Left forelimb (tissue), 1 donor: Measurements from ENCODE around the gene MOXD1.

Source experiments
- DNase-seq: peaks from one replicate; pipeline ENCODE4 v3.0.0-alpha.2; 2018; ENCODE audit warnings: low spot score

MOXD1 gene

DNA sequence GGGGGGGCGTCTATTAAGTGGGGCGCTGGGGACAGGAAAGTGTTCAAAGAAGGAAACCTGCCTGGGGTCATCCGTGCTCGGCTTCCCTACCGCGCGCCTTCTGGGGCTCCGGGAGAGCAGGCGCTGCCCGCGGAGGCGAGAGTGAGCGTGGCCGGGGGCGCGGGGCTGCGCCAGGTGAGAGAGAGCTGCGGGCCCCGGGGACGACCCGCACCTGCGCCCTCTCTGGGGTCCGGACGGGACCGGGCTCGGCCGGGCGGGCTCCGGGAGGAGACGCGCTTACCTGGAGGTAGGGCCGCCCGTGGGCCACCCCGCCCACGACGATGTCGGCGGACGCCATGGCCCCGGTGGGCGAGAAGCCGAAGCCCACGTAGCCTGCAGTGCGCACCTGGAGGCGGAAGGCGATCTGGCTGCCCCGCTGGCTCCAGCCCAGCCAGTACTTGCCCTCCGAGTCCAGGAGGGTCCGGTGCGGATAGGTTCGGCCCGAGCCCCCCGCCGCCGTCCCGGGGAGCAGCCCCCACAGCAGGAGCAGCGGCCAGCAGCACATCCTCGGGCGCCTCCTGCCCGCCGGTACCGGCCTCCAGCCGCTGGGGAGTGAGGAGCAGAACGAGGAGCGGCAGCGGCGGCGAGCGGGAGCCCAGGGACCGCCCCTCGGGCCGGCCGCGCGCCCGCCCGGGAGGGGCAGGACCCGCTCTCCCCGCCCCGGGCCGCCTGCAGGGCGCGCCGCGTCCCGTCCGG is at the start of gene MOXD1:
Gene MOXD1 (minus strand): TSS at position 593 of the 735 bp plus-strand sequence. CDS start 49 bp downstream, at position 544.
- no peak for DNase-seq

DNA sequence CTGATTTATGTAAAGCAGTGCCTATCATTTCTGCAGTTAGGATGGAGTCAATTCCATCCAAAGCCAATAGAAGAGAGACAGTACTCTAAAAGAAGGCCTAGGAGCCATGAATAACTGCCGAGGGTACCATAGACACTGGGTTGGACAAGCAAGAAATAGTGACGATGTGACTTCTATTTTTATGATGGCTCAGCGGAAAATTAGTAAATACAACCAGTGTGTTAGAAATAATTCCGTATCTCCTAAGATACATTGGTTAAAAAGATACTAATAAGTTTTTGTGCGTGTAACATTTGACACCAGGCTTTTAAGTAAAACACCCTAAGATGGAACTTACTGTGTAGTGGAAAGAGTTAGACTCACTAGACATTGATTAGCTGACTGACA is 45.6 kb upstream of the MOXD1 start:
- DNase-seq: no peak

- DNase-seq: no peak
Observed at GRCh38 chr6:132446141-132446854, 45.0 kb upstream of the MOXD1 start.

- no peak for DNase-seq
Observed at GRCh38 chr6:132445201-132445951, 44.1 kb upstream of the MOXD1 start.

DNA sequence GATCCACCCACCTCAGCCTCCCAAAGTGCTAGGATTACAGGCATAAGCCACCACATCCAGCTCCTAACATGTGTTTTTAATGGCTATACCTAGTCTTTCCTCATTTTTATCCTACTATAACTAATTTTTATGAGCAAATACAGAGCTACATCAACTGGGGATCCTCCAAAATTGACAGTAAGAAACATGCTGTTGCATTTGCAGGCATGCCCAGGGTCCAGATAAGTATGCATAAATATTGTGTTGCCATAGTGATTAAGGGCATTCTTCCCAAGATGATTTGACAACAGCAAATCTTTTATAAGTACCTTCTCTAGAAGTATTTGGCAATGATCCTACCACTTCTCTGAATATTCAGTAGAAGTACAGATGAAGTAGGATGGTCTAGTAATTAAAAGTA is 41.9 kb upstream of the MOXD1 start:
- no peak for DNase-seq

GRCh38 chr6:132430110-132430509 is 28.8 kb upstream of the MOXD1 start:
- DNase-seq: no peak

- DNase-seq: no peak
Observed at GRCh38 chr6:132425176-132425575, 23.9 kb upstream of the MOXD1 start.

GRCh38 chr6:132423839-132424238 is 22.6 kb upstream of the MOXD1 start:
- no peak for DNase-seq

DNA sequence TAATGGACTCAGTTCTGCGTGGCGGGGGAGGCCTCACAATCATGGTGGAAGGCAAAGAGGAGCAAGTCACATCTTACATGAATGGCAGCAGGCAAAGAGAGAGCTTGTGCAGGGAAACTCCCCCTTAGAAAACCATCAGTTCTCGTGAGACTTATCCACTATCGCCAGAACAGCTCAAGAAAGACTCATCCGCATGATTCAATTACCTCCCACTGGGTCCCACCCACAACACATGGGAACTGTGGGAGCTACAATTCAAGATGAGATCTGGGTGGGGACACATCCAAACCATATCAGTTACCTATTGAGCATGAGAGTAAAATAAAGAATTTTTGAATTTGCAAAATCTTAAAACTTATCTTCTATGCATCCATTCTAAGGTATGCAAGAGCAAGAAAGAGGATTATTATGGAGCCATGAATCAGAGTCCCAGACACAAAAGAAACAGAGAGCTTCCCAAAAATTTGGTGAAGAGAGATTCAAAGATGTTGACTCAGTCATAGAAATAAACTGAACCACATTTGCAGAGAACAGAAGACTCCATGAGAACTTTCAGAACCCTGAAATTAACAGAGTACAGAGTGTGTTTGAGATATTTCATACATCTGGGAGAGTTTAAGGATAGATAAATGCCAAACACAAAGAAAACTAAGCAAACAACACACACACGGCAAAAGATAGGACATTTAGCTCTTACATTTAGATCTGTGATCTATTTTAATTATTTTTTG is 17.1 kb upstream of the MOXD1 start:
- no peak for DNase-seq

- no peak for DNase-seq
Observed at GRCh38 chr6:132414761-132415160, 13.5 kb upstream of the MOXD1 start.

- no peak for DNase-seq
Observed at GRCh38 chr6:132414322-132414721, 13.0 kb upstream of the MOXD1 start.

GRCh38 chr6:132413499-132413802 is 12.2 kb upstream of the MOXD1 start:
- DNase-seq: no peak

DNA sequence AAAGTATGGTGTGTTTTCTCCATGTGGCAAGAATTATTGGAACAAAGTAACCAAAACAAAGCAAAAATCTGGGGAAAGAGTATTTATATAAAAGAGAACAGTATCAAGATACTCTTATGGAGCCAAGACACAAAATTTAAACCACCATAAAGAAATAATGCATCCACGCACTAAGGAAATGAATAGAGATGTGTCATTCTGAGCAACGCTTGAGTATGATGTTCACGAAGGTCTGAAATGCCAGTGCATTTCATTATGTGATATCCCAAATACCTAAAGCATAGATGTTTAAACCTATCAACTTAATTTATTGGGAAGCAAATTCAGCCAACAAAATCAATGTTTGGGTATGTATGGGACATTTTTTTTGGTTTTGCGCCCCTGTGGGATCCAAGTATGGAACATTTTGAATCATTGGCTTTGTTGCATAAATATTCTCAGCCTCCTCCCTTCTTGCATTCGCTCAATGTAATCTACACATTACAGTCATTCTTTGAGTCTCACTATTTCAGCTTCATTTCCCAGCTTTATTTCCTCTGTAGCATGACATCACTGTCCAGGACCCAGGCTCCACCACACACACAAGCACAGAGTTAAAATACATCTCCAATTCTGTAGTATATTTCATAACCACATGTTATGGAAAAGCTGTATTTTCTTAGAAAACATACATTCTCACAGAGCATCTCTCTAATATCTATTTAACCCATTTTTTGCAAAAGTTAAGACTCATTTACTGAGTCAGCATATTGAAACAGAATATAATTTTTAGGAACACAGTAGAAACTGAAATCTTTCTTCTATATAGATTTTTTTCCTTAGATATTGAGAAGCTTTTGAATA is 11.6 kb upstream of the MOXD1 start:
- no peak for DNase-seq

DNA sequence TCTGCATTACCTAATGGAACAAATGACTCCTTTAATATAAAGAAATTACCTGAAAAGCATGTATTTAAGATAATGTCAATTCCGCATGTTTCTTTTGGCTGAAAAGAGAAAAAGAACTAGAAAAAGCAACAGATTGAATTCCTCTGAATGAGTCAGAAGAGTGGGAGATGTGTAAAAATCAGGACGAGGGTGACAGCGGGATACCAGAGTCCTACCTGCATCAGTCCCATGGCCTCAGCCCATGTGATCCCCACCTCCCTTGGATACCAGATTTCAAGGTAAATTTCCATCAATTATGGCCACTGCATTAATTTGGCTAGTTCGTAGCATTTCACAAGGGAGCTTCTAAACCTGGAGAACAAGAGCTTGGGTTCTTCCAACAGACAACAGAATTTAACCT is 10.0 kb upstream of the MOXD1 start:
- DNase-seq: no peak

- no peak for DNase-seq
Observed at GRCh38 chr6:132410830-132411229, 9.6 kb upstream of the MOXD1 start.

GRCh38 chr6:132405143-132405915 is 4.1 kb upstream of the MOXD1 start:
- no peak for DNase-seq

DNA sequence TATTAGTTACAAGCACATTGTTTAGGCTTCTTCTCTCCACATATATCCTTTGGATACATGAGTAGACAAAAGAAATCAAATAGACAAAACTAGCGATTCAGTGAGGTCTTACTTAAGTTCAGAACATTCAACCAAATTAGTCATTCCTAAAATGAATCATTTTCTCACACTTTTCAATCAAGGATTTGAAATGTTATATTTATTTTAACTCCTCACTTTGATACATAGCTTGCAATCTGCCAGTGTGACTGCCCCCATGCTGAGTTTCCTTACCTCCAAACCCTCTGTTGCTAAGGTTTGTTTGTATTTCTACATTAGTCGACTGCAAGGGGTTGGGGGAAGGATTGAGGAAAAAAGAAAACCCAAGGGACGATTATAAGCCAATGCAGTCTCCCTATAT is 3.5 kb upstream of the MOXD1 start:
- DNase-seq: no peak

- no peak for DNase-seq
Observed at GRCh38 chr6:132404330-132404729, 3.1 kb upstream of the MOXD1 start.

GRCh38 chr6:132401618-132402285 is 477 bp upstream of the MOXD1 start:
- no peak for DNase-seq

GRCh38 chr6:132400555-132400882 is 756 bp downstream of the MOXD1 start:
- DNase-seq: no peak
